ENCODE measurements around the gene ZNF76. TPM values are rescaled to one million over a fixed set of nuclear protein-coding genes. Genes with fewer than 3 reads are reported as not detected.

Gene ZNF76
- total RNA-seq (2014; rRNA removed; shearing (Covaris generic)) = 11.6 and 14.0 TPM in 2 replicates
- polyA plus RNA-seq (2015; cell fraction: cytosol; rRNA removed) = 12.7 and 13.3 TPM in 2 replicates
- 54.2 and 62.8 TPM in 2 replicates for polyA plus RNA-seq (2015; cell fraction: nucleus; rRNA removed)

GRCh38 chr6:35259194-35259947 is at the start of gene ZNF76:
Gene ZNF76, plus strand, starts transcription at chr6:35259735. Its CDS starts 21,417 bp downstream, at chr6:35281152.
- DNase-seq (ENCODE audit: low read depth) = peak; percentile 96

DNA sequence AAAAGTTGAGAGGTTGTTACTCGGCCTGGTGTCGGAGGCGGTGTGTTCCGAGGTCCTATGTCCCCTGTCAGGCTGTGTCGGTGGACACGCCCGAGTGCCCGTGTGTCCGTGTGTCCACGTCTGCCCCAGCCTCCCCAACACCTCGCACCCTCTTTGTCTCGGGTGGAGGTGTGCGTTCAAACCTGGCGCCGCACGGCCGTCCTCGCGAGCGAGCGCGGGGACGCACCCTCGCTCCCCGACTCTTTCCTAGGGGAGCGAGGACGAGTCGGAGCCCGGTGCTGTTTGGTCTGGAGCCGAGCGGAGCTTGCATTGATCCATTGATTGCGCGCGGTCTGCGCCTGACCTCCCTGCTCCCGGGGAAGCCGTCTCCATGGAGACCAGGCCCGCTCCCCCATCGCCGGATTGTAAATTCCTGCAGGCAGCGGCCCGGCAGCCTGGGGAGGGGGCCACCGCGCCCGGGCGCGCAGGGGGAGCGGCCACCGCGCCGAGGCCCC is 46.2 kb upstream of the ZNF76 start:
- DNase-seq (ENCODE audit: low read depth) = no peak

GRCh38 chr6:35213824-35214756 is 45.4 kb upstream of the ZNF76 start, which contains the start of gene SCUBE3:
Gene SCUBE3, plus strand, starts transcription at chr6:35213956. Its CDS starts 463 bp downstream, at chr6:35214419.
- peak; percentile 44 for DNase-seq (ENCODE audit: low read depth)

DNA sequence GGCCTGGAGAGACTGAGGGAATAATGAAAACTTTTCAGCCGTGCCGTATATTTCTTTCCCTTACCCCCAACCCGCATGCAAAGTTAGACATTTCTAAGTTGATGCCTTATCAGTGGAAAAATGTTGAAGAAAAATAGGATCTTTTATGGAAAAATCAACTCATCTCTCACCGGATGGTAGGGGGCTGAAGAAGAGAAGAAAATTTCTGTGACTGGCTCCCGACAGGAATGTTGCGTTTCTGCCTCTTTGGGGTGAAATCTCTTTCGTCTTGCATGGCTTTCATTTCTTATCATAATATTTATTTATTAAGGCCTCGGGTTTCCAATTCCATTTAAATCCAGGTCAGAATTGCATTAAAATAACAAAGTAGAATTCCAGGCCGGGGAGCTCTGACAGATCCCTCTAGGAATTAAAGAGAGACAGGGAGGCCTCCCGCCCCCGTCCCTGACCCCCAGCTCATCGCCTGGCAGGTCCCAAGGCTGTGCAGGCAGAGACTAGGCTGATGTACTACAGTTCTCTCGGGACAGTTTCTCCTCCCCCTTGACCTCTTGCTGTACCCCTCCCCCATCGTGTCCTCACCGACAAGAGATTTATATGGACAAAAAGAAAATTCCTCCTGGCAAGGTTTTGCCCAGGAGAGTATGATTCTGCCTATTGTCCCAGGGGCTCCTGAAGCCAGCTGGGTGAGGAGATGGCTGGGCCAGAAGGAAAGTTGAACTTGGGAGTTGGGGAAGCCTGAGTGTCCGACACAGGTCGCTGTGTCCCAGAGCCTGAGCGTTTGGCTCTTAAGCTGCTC is 44.5 kb upstream of the ZNF76 start:
- no peak for DNase-seq (ENCODE audit: low read depth)

- no peak for DNase-seq (ENCODE audit: low read depth)
Observed at GRCh38 chr6:35215665-35216411, 43.7 kb upstream of the ZNF76 start.

GRCh38 chr6:35216412-35216732 is 43.2 kb upstream of the ZNF76 start:
- no peak for DNase-seq (ENCODE audit: low read depth)

DNA sequence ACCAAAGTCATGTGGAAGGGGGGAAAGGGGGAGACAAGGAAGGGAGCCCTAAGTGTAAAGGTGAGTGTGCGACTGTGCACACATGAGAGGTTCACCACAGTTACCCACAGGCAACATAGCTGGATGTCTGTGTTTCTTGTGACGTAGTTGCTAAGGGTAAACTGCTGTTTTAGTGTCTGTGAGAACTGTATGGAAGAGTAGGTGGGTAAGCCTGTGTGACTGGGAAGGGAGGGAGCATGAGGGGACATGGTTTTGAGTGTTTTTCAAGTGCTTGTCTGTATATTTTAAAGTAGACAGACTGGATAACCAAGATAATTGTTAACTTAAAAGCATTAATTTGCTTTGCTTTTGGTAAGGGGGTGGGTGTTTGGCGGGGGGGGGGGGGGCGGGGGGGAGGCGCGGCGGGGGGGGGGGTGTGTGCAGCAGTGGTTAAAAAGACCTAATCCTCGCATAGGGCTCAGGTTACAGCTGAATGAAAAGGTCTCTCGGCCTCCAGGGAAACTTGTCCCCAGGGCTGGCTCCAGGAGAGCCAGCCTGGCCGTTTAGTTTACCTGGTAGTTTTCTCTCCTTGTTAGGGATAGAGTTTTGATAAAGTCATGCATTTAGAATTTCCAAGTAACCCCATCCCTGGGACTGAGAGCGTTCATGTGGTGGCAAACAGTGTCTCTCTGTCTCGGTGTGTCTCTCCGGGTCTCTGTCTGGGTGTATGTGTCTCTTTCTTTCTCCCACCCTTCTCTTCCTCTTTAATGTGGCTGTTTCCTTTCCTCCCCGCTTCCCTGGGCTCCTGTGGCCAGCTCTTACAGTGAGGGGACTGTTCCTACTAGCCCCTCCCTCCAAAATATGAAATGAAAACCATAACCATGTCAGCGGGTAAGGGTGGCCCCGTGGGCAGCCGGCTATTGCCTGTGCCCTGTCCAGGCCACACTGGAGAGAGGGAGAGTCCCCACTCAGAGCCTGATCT is 42.4 kb upstream of the ZNF76 start:
- DNase-seq (ENCODE audit: low read depth) = no peak

GRCh38 chr6:35218021-35218420 is 41.5 kb upstream of the ZNF76 start:
- peak; percentile 18 for DNase-seq (ENCODE audit: low read depth)

DNA sequence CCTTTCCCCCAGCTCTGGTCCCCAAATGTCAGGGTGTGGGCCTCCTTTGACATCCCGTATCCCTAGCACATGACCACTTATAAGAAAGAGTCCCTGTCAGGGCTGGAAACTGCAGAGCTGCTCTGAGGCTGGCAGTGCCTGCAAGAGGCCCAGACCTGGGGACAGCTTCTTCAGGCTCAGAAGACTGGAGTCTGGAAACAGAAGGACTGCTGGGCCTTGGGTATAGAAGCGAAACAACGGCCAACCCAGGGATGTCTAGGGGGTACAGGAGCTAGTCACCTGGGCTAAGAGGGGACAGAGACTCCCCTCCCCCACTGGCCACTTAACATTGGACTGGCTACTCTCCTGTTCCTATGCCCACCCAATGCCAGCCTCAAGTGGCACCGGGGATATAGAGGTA is 41.1 kb upstream of the ZNF76 start:
- no peak for DNase-seq (ENCODE audit: low read depth)

- no peak for DNase-seq (ENCODE audit: low read depth)
Observed at GRCh38 chr6:35219683-35220326, 39.7 kb upstream of the ZNF76 start.

DNA sequence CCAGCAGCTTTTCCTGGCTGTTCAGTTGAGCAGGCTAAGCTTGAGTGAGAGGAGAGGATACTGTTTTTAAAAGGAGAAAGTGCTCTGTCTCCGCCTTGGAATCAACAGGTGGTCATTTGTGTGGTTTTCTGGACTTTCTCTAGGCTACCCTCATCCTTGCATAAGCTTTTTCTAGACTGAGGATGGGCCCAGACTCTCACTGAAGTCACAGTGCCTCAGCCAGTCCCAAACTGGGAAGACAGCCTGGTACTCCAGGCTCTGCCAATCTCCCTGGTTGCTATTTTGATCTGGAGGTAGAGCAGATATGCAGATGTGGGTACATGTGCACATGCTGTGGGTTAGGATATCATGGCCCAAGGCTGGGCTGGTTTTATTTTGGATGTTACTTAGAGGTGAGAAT is 38.8 kb upstream of the ZNF76 start:
- DNase-seq (ENCODE audit: low read depth) = no peak

GRCh38 chr6:35223396-35223795 is 36.1 kb upstream of the ZNF76 start:
- no peak for DNase-seq (ENCODE audit: low read depth)

DNA sequence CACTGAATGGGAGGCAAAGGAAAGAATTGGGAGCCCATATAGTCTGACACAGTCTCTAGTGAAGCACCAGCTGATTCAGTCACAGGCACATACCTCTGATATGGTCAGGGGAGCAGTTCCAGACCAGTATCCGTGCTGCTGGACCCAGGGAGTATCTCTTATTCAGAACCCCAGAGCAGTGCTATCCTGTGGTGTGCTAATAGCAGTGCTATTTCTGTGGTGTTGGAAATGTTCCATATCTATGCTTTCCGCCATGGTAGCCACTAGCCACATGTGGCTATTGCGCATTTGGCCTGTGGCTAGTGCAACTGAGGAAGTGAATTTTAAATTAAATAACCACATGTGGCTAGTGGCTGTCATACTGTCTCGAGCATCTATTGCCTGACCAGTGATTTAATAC is 34.8 kb upstream of the ZNF76 start:
- DNase-seq (ENCODE audit: low read depth) = no peak

- no peak for DNase-seq (ENCODE audit: low read depth)
Observed at GRCh38 chr6:35228481-35228880, 31.1 kb upstream of the ZNF76 start.

DNA sequence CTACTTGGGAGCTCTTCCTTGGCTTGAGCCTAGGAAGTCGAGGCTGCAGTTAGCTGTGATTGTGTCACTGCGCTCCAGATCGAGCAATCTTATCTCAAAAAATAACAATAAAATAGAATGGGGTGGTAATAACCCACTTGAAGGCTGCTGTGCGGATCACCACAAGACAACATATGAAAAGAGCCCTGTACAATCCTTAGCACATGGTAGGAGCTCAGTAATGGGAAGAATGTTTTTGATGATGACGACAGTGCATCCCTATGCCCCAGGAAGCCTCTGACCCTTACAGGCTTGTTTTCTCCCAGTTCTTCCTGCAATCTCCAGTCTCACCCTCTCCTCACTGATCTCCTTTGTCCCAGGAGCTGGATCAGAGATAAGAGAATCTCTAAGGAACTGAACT is 30.2 kb upstream of the ZNF76 start:
- no peak for DNase-seq (ENCODE audit: low read depth)

- no peak for DNase-seq (ENCODE audit: low read depth)
Observed at GRCh38 chr6:35230498-35230897, 29.0 kb upstream of the ZNF76 start.

DNA sequence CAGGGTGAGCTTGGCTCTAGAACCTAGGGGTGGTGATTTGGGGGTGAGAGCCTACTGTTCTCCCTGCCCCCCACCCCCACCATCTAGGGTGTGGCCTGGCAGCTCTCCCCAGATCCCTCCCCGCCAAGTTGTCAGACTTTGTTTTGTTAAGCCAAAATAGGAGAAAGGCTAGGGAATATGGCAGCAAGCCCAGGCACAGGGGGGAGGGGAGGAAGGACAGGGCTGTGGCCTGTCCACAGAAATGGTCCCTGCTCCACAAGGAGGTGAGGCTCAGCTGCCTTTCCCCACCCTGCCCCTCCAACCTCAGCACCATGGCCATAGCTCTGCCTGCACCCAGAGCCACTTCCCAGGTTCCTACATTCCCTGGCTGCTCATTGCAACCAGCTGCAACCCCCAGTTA is 28.6 kb upstream of the ZNF76 start:
- no peak for DNase-seq (ENCODE audit: low read depth)

- DNase-seq (ENCODE audit: low read depth) = no peak
Observed at GRCh38 chr6:35231563-35231962, 28.0 kb upstream of the ZNF76 start.

- no peak for DNase-seq (ENCODE audit: low read depth)
Observed at GRCh38 chr6:35234901-35235300, 24.6 kb upstream of the ZNF76 start.
